Frontal cortex (tissue), 4 donors: ENCODE results near the gene AFMID. TPM values are rescaled to one million over a fixed set of nuclear protein-coding genes. Genes with fewer than 3 reads are reported as not detected.

Experiments
- DNase-seq, 2 donors: peaks; one replicate each; pipeline ENCODE4 v3.0.0; 2012; ENCODE audit warnings: low spot score in 2 of 2
- FAIRE-seq: peaks from 2 replicates; lab custom pipeline; 2012; peaks lifted over from hg19 to GRCh38; lab: Jason Lieb, UNC
- total RNA-seq: library from RNA; depleted of rRNA; stranded (reverse); fragments of >200 nt; gene quantifications from one replicate; pipeline ENCODE4 v1.2.3, GENCODE V29; 2014
- donor health status: control.
- donor health status: control.
- donor health status: control.

Gene AFMID
- total RNA-seq, 1 donor from 2014 or later = 33.4 TPM

DNA sequence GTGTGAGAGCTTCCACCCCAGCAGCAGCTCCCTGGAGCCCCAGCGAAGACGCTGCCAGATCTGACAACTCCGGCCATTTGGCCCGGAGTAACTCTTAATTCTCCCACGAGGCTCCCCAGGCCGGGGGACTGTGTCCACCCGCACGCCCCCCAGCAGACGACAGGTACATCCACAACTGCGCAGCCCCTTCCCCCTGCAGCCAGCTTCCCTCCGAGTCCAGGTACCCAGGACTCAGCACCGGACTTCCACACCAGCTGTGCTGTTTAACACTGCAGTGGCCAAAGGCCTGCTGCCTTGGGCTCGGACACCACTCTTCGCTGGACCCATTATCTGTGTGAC lies 11.6 kb upstream of the AFMID start:
- no peak for FAIRE-seq

DNA sequence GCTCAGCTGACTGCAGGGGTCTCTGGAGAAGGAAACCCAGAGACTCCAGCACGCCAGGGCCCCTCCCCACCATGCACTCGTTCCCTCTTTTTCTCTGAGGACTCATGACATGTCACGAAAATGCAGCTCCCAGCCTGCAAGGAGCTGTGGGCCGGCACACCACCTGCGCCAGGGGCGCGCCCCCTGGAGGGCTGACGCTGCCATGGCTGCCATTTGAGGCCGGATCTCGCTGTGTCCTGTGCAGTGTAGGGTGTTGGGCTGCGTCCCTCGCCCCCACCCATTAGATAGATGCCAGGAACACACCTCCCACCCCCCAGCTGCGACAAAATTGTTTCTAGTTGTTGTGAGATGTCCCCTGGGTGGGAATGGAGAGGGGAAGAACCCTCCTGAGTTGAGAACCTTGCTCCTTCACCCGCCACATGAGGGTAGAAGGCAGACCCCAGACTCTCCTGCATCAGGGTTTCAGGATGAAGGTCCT lies 10.6 kb upstream of the AFMID start:
- peak in 1 of 2 donors; percentile 60 for DNase-seq
- FAIRE-seq = no peak

More for the DNA sequence above, 11.6 kb upstream of the AFMID start:
- DNase-seq = no peak

DNA sequence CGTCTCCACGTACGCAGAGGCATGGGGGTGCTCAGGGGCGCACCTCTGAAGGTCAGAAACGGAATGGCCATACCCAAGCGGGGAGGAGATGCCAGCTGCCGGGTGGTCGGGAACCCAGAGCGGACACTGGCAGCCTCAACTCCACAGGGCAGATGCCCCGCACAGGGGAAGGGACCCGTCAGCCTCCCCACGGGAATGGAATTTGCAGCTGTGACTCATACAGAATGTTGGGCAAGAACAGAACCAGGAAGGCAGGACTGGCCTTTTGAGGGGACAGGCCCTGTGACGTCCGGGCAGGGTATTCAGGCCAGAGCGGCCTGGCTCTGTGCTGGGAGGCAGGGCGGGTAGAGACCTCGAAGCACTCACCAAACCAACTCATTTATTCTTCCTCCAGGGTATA lies 7.8 kb upstream of the AFMID start:
- no peak for DNase-seq
- no peak for FAIRE-seq

- no peak for DNase-seq
- no peak for FAIRE-seq
These were observed 7.1 kb upstream of the AFMID start for GRCh38 chr17:78180083-78180482.

GRCh38 chr17:78180508-78180907 lies 6.7 kb upstream of the AFMID start:
- DNase-seq (no peak), FAIRE-seq (no peak)

- DNase-seq = no peak
- FAIRE-seq = no peak
These were observed 4.7 kb upstream of the AFMID start for GRCh38 chr17:78182504-78182903.

- DNase-seq = no peak
- FAIRE-seq = no peak
These were observed 3.2 kb upstream of the AFMID start for GRCh38 chr17:78183916-78184315.

GRCh38 chr17:78184351-78184750 lies 2.8 kb upstream of the AFMID start:
- FAIRE-seq (no peak), DNase-seq (no peak)

DNA sequence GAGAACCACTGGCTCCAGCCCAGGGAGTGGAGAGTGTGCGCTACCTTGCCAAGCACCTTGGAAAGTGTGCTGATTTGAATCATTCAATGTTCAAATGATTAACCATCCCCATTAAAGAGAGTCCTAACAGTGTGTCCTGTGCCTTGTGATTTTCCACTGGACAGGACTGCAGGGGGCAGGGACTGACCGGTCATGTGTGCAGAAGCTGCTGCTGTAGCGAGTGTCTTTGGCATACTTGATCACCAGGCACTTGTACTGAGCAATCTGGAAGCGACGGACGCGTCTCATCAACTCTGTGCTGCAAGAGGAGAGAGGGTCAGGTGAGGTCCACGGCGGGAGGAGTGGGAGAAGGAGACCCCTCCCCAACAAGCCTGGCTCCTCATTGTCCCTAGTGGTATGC lies 2.3 kb upstream of the AFMID start:
- FAIRE-seq = no peak

GRCh38 chr17:78185981-78186691 lies 1.0 kb upstream of the AFMID start:
- FAIRE-seq (no peak), DNase-seq (no peak)

More for the DNA sequence above, 2.3 kb upstream of the AFMID start:
- no peak for DNase-seq

DNA sequence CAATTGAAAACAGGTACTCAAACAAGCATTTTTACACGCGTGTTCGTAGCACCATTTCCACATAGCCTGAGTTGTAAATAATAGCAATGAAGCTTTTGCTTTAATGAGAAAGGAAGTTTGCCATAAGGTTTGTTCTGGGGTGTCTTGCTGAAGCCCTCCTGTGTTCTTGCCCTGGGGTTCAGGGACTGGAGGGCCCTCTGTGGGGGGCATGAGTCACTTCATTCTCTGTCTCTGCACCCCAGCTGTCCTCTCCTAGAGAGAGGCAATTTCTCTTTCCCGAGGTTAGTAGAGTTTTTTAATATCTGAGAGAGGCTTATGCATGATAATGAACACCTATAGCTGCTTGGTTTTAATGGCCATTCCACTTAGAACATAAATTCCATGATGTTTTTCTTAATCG lies 9.6 kb downstream of the AFMID start:
- no peak for FAIRE-seq
- no peak for DNase-seq

- FAIRE-seq (no peak), DNase-seq (no peak)
These were observed 10.1 kb downstream of the AFMID start for GRCh38 chr17:78197147-78197832.

DNA sequence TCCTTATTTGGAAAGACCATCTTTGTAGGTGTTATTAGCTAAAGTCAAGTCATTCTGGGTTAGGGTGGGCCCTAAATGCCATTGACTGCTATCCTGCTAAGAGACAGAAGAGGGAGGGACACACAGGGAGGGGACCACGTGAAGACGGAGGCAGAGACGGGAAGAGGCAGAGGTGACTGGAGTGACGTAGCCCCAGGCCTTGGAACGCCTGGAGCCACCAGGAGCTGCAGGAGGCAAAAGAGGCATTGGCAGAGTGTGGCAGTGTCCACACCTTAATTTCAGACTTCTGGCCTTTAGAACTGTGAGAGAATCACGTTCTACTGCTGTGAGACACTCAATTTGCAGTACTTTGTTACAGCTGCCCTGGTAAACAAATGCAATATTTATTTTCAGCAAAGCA lies 13.3 kb downstream of the AFMID start:
- DNase-seq = no peak
- FAIRE-seq = no peak

- DNase-seq (no peak), FAIRE-seq (no peak)
These were observed 15.5 kb downstream of the AFMID start for GRCh38 chr17:78202666-78203065.

DNA sequence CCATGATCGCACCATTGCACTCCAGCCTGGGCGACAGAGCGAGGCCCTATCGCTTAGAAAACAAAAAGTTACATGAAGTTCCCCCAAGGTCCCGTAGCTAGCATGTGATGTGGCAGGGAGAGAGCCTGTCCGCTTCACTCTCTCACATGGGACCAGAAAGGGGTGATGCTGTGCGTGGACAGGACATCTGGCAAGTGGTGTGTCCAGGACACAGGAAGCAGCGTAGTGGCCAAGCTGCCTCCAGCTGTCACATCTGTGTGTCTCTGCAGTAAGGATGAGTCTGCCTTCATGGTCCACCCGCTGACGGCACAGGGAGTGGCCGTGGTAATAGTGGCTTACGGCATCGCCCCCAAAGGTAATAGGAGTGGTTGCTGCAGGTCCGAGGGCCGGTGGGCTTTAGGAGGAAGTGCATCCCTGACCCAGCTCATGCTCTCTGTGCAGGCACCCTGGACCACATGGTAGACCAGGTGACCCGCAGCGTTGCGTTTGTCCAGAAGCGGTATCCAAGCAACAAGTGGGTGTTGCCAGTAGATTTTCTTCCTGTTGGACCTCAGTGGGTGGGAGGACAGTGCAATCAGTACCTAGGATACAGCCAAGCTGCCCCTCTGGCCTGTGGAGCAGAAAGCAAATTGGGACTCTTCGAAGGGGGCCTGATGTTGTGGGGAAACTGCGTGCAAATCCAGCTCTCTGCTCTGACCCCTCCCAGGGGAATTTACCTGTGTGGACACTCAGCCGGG lies 17.4 kb downstream of the AFMID start:
- DNase-seq = no peak
- FAIRE-seq = no peak

DNA sequence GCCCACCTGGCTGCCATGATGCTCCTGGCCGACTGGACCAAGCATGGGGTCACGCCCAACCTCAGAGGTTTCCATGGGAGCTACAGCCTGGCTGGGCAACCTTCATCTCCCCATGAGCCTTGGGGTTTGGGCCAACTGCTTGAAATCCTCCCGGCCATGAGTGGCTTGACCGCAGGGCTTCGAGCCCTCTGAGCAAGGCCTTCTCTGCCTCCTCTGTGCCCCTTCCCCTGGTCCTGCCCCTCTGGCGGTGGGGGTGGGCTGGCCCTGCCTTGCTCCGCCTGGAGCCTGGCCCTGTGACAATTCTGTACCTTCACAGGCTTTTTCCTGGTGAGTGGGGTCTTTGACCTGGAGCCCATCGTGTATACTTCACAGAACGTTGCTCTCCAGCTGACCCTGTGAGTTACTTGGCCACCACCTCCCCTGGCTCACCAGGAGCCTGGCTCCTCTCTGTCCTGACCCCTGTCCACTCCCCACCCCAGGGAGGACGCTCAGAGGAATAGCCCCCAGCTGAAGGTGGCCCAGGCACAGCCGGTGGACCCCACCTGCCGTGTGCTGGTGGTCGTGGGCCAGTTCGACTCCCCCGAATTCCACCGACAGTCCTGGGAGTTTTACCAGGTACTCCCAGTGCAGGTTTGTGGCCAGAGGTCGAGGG lies 18.1 kb downstream of the AFMID start:
- no peak for FAIRE-seq
- no peak for DNase-seq

DNA sequence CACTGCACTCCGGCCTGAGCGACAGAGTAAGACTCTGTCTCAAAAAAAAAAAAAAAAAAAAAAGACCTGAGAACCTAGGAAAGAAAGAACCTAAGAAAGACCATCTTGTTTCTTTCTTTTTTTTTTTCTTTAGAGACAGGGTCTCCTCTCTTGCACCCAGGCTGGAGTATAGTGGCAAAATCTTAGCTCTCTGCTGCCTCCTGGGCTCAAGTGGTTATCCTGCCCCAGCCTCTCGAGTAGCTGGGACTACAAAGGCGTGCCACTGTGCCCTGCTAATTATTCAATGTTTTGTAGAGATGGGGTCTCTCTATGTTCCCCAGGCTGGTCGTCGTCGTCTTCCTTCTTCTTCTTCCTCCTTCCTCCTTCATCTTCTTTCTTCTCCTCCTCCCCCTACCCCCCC lies 19.1 kb downstream of the AFMID start:
- DNase-seq (no peak), FAIRE-seq (no peak)

GRCh38 chr17:78208486-78208885 lies 21.3 kb downstream of the AFMID start:
- DNase-seq (no peak), FAIRE-seq (no peak)

DNA sequence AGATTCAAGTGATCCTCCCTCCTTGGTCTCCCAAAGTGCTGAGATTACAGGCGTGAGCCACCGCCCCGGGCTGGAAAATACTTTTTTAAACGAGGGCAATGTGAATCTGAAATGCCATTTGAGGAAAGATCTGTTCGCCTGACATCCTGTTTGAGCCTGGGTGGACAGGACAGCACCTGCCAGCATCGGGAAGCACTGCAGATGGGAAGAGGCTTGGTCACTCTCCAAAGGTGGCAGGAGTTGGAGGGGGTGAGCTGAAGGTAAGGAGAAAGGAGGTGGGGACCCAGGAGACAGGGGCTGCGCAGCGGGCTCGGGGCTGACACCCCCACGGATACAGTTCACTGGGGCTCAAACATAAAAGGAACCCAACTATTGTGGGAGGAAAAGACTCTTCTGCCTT lies 22.9 kb downstream of the AFMID start:
- no peak for FAIRE-seq
- no peak for DNase-seq

DNA sequence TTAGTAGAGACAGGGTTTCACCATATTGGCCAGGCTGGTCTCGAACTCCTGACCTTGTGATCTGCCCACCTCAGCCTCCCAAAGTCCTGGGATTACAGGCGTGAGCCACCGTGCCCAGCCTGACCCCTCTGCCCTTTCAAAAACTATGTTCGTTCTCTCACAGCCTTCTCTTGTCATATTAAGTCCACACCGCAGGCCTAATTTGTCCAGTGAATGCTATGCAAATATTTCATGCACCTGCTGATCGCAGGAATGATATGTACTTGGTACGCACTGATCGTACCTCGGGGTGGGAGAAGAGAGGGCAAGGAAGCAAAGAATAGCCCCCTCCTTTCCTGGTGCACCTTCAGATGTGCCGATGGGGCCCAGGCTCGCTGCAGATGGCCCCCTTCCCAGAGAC lies 23.9 kb downstream of the AFMID start:
- DNase-seq = no peak
- FAIRE-seq = no peak
